WI38 (cell line): ENCODE results near the gene NUDT14.

Experiments used
- H3K4me3 ChIP-seq: 2 replicates; pipeline ENCODE4 v1.5.1; 2011; ENCODE audit warnings: low read depth, mild to moderate bottlenecking, control low read depth, low read length
- TF ChIP-seq, protein P1 (sequence below): IDR thresholded peaks from 2 replicates; pipeline ENCODE4 v1.5.1; 2012; ENCODE audit warnings: low read depth, mild to moderate bottlenecking, control low read depth, low read length

Gene NUDT14

DNA sequence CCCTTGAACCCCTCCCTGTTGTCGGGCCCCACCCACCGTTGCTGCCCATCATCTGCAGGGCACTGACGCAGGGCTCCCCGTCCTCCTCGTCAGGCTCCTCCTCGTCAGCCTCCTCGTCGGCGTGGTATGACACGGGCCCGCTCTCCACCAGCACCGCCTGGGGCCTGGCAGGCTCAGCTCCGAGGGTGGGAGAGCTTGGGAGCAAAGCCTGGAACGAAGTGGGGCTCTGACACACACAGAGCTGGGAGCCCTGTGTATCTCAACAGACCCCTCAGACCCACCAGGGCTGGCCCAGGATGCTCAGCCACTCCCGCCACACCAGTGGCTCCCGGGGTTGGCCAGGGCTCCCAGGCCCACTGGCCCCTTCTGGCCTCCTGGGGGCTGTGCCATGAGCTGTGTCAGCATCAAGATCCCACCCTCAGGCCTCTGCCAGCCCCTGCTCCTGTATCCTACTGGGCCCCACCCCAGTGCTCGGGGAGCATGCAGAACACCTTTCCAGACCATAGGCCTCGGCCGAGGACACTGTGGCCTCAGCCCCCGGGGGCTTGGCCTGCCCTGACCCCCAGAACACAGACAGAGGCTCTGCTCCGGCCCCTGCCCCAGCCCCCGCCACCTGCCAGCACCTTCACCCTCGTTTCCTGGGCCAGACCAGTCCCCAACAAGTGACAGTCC is 30.1 kb upstream of the NUDT14 start:
- no peak overlapping the region for H3K4me3 ChIP-seq
- TF ChIP-seq, protein P1, sequence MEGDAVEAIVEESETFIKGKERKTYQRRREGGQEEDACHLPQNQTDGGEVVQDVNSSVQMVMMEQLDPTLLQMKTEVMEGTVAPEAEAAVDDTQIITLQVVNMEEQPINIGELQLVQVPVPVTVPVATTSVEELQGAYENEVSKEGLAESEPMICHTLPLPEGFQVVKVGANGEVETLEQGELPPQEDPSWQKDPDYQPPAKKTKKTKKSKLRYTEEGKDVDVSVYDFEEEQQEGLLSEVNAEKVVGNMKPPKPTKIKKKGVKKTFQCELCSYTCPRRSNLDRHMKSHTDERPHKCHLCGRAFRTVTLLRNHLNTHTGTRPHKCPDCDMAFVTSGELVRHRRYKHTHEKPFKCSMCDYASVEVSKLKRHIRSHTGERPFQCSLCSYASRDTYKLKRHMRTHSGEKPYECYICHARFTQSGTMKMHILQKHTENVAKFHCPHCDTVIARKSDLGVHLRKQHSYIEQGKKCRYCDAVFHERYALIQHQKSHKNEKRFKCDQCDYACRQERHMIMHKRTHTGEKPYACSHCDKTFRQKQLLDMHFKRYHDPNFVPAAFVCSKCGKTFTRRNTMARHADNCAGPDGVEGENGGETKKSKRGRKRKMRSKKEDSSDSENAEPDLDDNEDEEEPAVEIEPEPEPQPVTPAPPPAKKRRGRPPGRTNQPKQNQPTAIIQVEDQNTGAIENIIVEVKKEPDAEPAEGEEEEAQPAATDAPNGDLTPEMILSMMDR, result no peak

DNA sequence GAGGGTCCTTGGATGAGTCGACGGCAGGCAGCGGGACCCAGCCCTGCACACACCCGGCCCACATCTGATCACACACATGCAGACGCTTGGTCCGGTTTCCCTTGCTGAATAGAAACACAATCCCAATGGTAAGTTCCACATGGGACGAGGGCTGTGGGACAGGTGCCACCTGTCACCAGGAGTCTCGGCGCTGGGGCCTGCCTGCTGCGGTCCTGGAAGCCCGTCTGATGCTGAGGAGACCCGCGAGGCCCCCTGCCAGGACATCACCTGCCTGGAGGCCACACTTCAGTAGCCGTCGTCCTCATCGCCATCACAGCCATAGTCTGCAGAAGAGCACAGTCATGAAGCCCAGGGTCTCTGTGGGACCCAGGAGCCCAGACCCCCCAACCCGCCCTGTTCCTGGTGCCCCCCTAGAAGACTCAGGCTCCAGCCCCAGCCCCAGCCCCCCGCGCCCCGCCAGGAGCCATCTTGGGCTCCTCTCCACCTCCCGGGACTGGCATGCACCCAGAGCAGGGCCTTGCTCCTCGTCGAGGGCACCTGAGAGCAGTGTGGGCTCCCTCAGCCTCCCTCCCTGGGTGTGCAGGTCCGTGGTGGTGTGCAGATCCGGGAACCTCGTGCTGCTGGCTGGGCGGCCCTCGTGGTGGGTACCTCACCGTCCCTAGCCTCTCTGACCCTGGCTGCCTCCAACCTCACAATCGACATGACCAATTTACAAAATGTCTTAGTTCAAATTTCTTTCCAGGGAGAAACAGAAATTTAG is 29.3 kb upstream of the NUDT14 start:
- H3K4me3 ChIP-seq, result no peak overlapping the region
- TF ChIP-seq, protein P1, result no peak

DNA sequence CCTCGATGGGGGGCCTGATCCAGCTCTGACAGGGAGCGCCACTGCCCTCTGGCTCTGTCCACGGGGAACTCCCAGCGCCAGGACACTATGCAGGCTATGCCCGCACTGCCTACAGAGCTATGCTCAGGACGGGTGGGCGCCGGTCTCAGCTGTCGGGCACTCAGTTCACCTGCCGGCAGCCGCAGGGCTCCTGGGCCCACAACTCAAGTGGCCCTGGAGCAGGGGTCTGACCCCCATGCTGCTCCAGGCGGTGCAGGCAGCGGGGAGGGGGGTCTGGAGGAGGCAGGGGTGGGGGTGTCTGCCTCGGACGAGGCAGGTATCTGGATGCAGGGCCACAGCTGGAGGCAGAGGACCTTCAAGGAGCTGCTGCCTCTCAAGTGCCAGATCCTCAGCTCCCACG is 28.5 kb upstream of the NUDT14 start:
- TF ChIP-seq, protein P1, result no peak
- no peak overlapping the region for H3K4me3 ChIP-seq

DNA sequence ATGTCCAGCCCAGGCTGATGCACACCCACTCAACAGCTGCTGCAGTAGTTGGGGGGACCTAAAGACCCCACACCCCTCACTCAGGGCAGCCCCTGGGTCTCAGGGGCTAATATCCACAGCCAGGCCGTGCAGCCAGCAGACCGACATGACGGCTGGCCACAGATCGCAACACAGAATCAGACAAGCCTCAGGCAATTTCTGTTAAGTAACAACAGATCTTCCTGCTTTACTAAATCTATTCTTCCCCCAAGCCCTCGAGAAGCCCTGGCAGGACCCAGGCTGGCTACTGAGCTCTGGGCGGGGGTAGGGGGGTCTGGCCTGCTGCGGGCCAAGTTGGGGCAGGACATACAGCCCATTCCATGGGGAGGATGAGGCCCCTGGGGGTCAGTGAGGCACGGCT is 28.0 kb upstream of the NUDT14 start:
- no peak overlapping the region for H3K4me3 ChIP-seq
- TF ChIP-seq, protein P1, result no peak

DNA sequence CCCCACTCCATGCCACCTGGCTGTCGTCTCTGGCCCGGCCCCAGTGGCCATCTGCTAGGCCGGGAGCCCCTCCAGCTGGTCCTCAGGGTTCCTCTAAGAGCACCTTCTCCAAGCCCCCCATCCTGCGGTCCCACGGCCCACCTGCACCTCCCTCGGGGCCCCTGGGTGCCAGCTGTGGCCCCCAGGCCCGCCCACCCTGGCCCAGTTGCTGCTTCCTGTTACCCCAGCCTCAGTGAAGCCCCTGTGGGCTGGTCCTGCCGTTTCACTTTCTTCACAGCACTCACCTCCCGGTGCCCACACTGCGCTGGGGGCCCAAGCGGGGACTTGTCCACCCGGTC is 27.6 kb upstream of the NUDT14 start:
- TF ChIP-seq, protein P1, result no peak
- no peak overlapping the region for H3K4me3 ChIP-seq

DNA sequence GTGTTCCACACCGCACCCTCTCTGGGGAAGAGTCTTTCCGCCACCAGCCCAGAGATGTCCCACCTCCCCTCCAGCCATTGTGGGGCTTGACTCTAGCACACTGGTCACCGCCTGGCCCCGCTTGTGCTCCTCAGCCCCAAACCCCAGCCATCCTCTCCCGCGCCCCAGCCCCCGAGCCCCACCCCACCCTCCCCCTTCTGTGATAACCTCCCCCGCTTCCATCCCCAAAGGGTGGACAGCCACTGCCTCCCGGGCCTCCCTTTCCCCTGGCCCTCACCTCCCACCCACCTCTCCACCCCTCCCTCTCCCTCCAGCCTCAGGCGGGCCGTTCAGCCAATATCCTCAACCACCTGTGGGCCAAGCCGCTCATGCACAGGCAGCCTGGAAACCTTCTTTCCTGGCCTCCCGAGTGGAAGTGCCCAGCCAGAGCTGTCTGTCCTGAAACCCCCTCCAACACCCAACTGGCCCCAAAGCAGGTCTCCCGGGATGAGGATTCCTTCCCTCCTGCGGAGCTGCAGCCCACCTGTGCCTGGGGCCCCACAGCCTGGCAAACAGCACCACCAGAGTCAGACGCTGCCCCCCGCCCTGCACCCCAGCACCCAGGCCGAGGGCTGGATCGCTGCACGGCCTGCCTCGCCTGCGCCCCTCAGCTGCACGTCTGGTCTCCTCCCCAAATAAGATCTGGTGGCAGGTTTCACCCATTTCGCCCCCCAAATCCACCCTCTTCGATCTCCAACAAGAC is 27.1 kb upstream of the NUDT14 start:
- no peak overlapping the region for H3K4me3 ChIP-seq
- TF ChIP-seq, protein P1, result no peak

DNA sequence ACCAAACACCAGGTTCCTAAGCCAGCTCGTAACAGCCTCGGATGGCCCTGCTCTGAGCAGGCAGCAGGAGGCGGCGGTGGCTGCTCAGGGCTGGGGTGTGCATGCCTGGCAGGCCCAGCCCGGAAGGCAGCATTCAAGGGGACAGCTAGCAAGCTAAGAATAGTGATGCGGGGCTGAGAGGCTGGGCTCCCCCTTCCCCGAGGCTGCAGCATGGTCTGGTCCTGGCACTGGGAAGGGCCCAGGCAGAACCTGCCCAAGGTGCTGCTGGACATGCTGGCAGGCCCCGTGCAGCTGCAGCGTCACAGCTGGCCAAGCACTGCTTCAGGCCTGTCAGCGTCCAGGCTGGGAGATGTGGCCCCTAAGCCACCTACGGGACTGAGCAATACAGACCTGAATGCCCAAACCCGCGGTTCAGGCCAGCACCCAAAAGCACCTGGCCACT is 26.4 kb upstream of the NUDT14 start:
- TF ChIP-seq, protein P1, result no peak
- H3K4me3 ChIP-seq, result no peak overlapping the region
